Calu3 (cell line): ENCODE data around the gene P3H2. TPM values are rescaled to one million over a fixed set of nuclear protein-coding genes. Genes with fewer than 3 reads are reported as not detected.

Experiments
- BruUV-seq: library from RNA; stranded (reverse); fragments of 400-500 nt; replicated peaks from 2 replicates; lab custom pipeline; 2021; lab: Mats Ljungman, UMichigan
- CTCF ChIA-PET: fragments of 300-600 bp; sonication (Branson Sonifier 250); formaldehyde crosslinking; loops from one replicate; lab custom pipeline; 2022; ENCODE audit warnings: antibody characterized with exemption; lab: Charles Lee
- DNase-seq: peaks from one replicate; pipeline ENCODE4 v3.0.0; 2022
- H3K27ac Mint-ChIP-seq: one replicate; pipeline ENCODE4 v1.8.0; 2022; ENCODE audit warnings: mixed read lengths; ENCODE audit not compliant: unreplicated experiment
- H3K27me3 Mint-ChIP-seq: one replicate; pipeline ENCODE4 v1.8.0; 2022; ENCODE audit warnings: mixed read lengths; ENCODE audit not compliant: unreplicated experiment
- H3K36me3 Mint-ChIP-seq: one replicate; pipeline ENCODE4 v1.8.0; 2022; ENCODE audit warnings: mild to moderate bottlenecking, moderate library complexity, mixed read lengths; ENCODE audit not compliant: insufficient read depth, unreplicated experiment
- H3K4me1 Mint-ChIP-seq: one replicate; pipeline ENCODE4 v1.8.0; 2022; ENCODE audit warnings: mild to moderate bottlenecking, low read depth, mixed read lengths; ENCODE audit not compliant: unreplicated experiment
- H3K4me3 Mint-ChIP-seq: one replicate; pipeline ENCODE4 v1.8.0; 2022; ENCODE audit warnings: mild to moderate bottlenecking, low read depth, moderate library complexity, mixed read lengths; ENCODE audit not compliant: unreplicated experiment
- H3K9me3 Mint-ChIP-seq: one replicate; pipeline ENCODE4 v1.8.0; 2022; ENCODE audit warnings: low read depth, mixed read lengths; ENCODE audit not compliant: unreplicated experiment
- CTCF ChIP-seq: fragments of 200-600 bp; IDR thresholded peaks from one replicate; pipeline ENCODE4 v1.8.0; 2022; ENCODE audit warnings: antibody characterized with exemption; ENCODE audit not compliant: unreplicated experiment
- intact Hi-C: fragments of 100-400 bp; cut with micrococcal nuclease; formaldehyde crosslinking; loops from one replicate; pipeline ENCODE4 v1.10.0; 2022; ENCODE audit not compliant: unreplicated experiment
- total RNA-seq: library from RNA; stranded (reverse); gene quantifications from 2 replicates; pipeline ENCODE4 v1.2.3, GENCODE V29; 2022

P3H2 gene
- total RNA-seq, 1 experiment from 2014 or later: 7.1 TPM

DNA sequence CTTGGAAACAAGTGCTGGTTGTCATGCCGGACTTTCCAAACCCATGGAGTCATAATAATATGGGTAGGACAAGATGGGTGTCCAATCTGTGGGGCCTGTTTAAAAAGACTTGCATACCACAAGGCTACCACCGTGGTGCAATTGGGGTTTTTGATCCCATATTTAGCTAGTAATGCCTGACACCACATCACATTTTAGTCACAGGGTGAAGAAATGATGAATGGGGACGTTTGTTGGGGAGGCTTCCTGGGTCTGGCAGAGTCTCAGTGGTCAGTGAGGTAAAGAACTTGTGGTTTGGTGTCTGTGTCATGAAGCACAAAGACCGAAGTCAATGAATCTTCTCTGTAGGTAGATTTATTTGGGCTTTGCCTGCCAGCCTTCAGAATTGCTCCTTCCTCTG is 31.0 kb downstream of the P3H2 start:
- CTCF ChIA-PET: no interaction called here
- no peak overlapping the region for H3K27ac Mint-ChIP-seq

DNA sequence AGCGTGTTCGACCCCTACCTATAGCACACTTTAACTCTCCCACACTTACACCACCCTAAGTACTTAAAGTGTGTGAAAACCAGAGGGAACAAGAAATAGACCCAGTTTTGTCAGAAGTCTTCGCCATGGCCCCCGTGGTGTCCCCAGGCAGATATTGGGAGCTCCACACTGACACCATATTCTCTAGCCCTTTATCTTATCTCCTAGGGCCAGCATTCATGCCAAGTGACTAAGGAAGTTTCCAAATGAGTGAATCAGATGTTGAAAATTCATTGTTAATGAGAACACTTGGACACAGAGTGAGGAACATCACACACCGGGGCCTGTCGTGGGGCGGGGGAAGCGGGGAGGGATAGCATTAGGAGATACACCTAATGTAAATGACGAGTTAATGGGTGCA is 31.8 kb downstream of the P3H2 start:
- CTCF ChIA-PET: no interaction called here
- BruUV-seq: no TSS peak
- H3K27me3 Mint-ChIP-seq: no peaks in the 10 kb centered on the region
- no peak for DNase-seq
- no peak for TF ChIP-seq CTCF
- no peak overlapping the region for H3K4me3 Mint-ChIP-seq
- no peaks in the 10 kb centered on the region for H3K36me3 Mint-ChIP-seq
- intact Hi-C loops: no loop called here
- H3K9me3 Mint-ChIP-seq: no peaks in the 10 kb centered on the region
- H3K27ac Mint-ChIP-seq: no peak overlapping the region
- H3K4me1 Mint-ChIP-seq: no peaks in the 10 kb centered on the region

More for the DNA sequence above, 31.0 kb downstream of the P3H2 start:
- Mint-ChIP-seq H3K36me3 (no peaks in the 10 kb centered on the region), H3K4me1 (no peaks in the 10 kb centered on the region), H3K4me3 (no peak overlapping the region), H3K27me3 (no peaks in the 10 kb centered on the region), H3K9me3 (no peaks in the 10 kb centered on the region)
- BruUV-seq: no TSS peak
- intact Hi-C loops: no loop called here
- DNase-seq: no peak
- TF ChIP-seq CTCF: no peak

- TF ChIP-seq CTCF: no peak
- H3K36me3 Mint-ChIP-seq: no peaks in the 10 kb centered on the region
- intact Hi-C loops: no loop called here
- no peaks in the 10 kb centered on the region for H3K27me3 Mint-ChIP-seq
- BruUV-seq: no TSS peak
- H3K4me3 Mint-ChIP-seq: no peak overlapping the region
- H3K27ac Mint-ChIP-seq: no peak overlapping the region
- H3K4me1 Mint-ChIP-seq: no peaks in the 10 kb centered on the region
- H3K9me3 Mint-ChIP-seq: no peaks in the 10 kb centered on the region
- no peak for DNase-seq
- CTCF ChIA-PET: interaction anchor here (0.5 kb wide), 1 partner anchor 22 kb away, joined by 4 read pairs; no protein-coding TSS in a partner anchor
Observed at GRCh38 chr3:190086191-190086590, 34.5 kb downstream of the P3H2 start.

- CTCF ChIA-PET: interaction anchor here (0.5 kb wide), 1 partner anchor 29 kb away, joined by 5 read pairs; no protein-coding TSS in a partner anchor
- Mint-ChIP-seq H3K27ac (no peak overlapping the region), H3K9me3 (no peaks in the 10 kb centered on the region)
Observed at GRCh38 chr3:190084983-190085382, 35.7 kb downstream of the P3H2 start.

More at GRCh38 chr3:190084983-190085382, 35.7 kb downstream of the P3H2 start:
- H3K27me3 Mint-ChIP-seq: no peaks in the 10 kb centered on the region
- no peaks in the 10 kb centered on the region for H3K36me3 Mint-ChIP-seq
- H3K4me1 Mint-ChIP-seq: no peaks in the 10 kb centered on the region
- no peak for DNase-seq
- no TSS peak for BruUV-seq
- H3K4me3 Mint-ChIP-seq: no peak overlapping the region
- intact Hi-C loops: no loop called here
- no peak for TF ChIP-seq CTCF
